ENCODE results near the gene TRMT112. TPM values are rescaled to one million over a fixed set of nuclear protein-coding genes. Genes with fewer than 3 reads are reported as not detected.
"Not testable (repeated sequence)": the region's sequence is repeated elsewhere in the genome, so short reads cannot be mapped to it uniquely, and the experiment has no call there.

TRMT112 gene
- total and polyA plus RNA-seq, 2 donors = 294 to 353 TPM

- Histone ChIP-seq H3K9me3 (ENCODE audit: control insufficient read depth in 2 of 2, insufficient read depth in 1 of 2, low read length in 1 of 2) (peaks cover 0 to 1% of the 10 kb centered on the region in 2 donors), H3K27me3 (ENCODE audit: control insufficient read depth in 2 of 2, insufficient read depth in 1 of 2, low read length in 1 of 2) (no peaks in the 10 kb centered on the region), H3K36me3 (ENCODE audit: control insufficient read depth in 2 of 2, insufficient read depth in 2 of 2, low read length in 1 of 2) (peaks cover 35 to 36% of the 10 kb centered on the region in 2 donors), H3K27ac (ENCODE audit: low read depth in 1 of 2, low read length in 1 of 2) (no peak overlapping the region), H3K4me3 (ENCODE audit: low read length in 2 of 2) (no peak overlapping the region), H3K4me1 (ENCODE audit: control insufficient read depth in 2 of 2, insufficient read depth in 2 of 2, low read length in 2 of 2) (peaks cover 4 to 19% of the 10 kb centered on the region in 2 donors)
- no peak for DNase-seq (ENCODE audit: low read depth in 6 of 9, low spot score in 9 of 9)
- 96% methylated on average over 10 of the region's 10 CpGs for WGBS
Measured at GRCh38 chr11:64312947-64313346, 4.4 kb downstream of the TRMT112 start.

DNA sequence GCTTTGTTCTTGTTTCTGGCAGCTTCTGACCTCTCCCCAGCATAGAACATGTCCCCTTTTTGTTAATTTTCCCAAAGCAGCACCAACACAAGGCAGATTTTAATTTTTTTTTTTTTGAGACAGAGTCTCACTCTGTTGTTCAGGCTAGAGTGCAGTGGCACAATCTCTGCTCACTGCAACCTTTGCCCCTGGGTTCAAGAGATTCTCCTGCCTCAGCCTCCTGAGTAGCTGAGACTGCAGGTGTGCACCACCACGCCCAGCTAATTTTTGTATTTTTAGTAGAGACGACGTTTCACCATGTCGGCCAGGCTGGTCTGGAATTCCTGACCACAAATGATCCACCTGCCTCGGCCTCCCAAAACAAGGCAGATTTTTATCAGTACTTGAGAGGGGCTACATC is 9.6 kb downstream of the TRMT112 start:
- H3K36me3 ChIP-seq (ENCODE audit: control insufficient read depth in 2 of 2, insufficient read depth in 2 of 2, low read length in 1 of 2) = peaks cover 16 to 18% of the 10 kb centered on the region in 2 donors
- not testable (repeated sequence) for H3K9me3 ChIP-seq (ENCODE audit: control insufficient read depth in 2 of 2, insufficient read depth in 1 of 2, low read length in 1 of 2); H3K4me3 ChIP-seq (ENCODE audit: low read length in 2 of 2); DNase-seq (ENCODE audit: low read depth in 6 of 9, low spot score in 9 of 9); H3K27ac ChIP-seq (ENCODE audit: low read depth in 1 of 2, low read length in 1 of 2)
- H3K27me3 ChIP-seq (ENCODE audit: control insufficient read depth in 2 of 2, insufficient read depth in 1 of 2, low read length in 1 of 2) = peaks cover 2 to 14% of the 10 kb centered on the region in 2 donors
- 97% methylated on average over 5 of the region's 5 CpGs for WGBS
- peaks cover 10 to 25% of the 10 kb centered on the region in 2 donors for H3K4me1 ChIP-seq (ENCODE audit: control insufficient read depth in 2 of 2, insufficient read depth in 2 of 2, low read length in 2 of 2)

- H3K27me3 ChIP-seq (ENCODE audit: control insufficient read depth in 2 of 2, insufficient read depth in 1 of 2, low read length in 1 of 2) = peaks cover 3 to 21% of the 10 kb centered on the region in 2 donors
- DNase-seq (ENCODE audit: low read depth in 6 of 9, low spot score in 9 of 9) = no peak
- WGBS = 91% methylated on average over 15 of the region's 15 CpGs
- no peak overlapping the region for H3K27ac ChIP-seq (ENCODE audit: low read depth in 1 of 2, low read length in 1 of 2)
- peaks cover 14 to 16% of the 10 kb centered on the region in 2 donors for H3K36me3 ChIP-seq (ENCODE audit: control insufficient read depth in 2 of 2, insufficient read depth in 2 of 2, low read length in 1 of 2)
- peaks cover 10 to 21% of the 10 kb centered on the region in 2 donors for H3K4me1 ChIP-seq (ENCODE audit: control insufficient read depth in 2 of 2, insufficient read depth in 2 of 2, low read length in 2 of 2)
- H3K9me3 ChIP-seq (ENCODE audit: control insufficient read depth in 2 of 2, insufficient read depth in 1 of 2, low read length in 1 of 2) = peaks cover 0 to 4% of the 10 kb centered on the region in 2 donors
- H3K4me3 ChIP-seq (ENCODE audit: low read length in 2 of 2) = peak overlapping the region; percentile 69 to 89
Measured at GRCh38 chr11:64306876-64307622, 10.3 kb downstream of the TRMT112 start.

GRCh38 chr11:64306563-64306875 is 10.8 kb downstream of the TRMT112 start:
- Histone ChIP-seq H3K9me3 (ENCODE audit: control insufficient read depth in 2 of 2, insufficient read depth in 1 of 2, low read length in 1 of 2) (peaks cover 0 to 7% of the 10 kb centered on the region in 2 donors), H3K4me1 (ENCODE audit: control insufficient read depth in 2 of 2, insufficient read depth in 2 of 2, low read length in 2 of 2) (peaks cover 10 to 21% of the 10 kb centered on the region in 2 donors), H3K36me3 (ENCODE audit: control insufficient read depth in 2 of 2, insufficient read depth in 2 of 2, low read length in 1 of 2) (peaks cover 14 to 16% of the 10 kb centered on the region in 2 donors), H3K27ac (ENCODE audit: low read depth in 1 of 2, low read length in 1 of 2) (peak overlapping the region in 1 of 2 donors; percentile 70), H3K27me3 (ENCODE audit: control insufficient read depth in 2 of 2, insufficient read depth in 1 of 2, low read length in 1 of 2) (peaks cover 8 to 27% of the 10 kb centered on the region in 2 donors), H3K4me3 (ENCODE audit: low read length in 2 of 2) (peak overlapping the region; percentile 69 to 89)
- no peak for DNase-seq (ENCODE audit: low read depth in 6 of 9, low spot score in 9 of 9)
- 42% methylated on average over 9 of the region's 9 CpGs for WGBS

DNA sequence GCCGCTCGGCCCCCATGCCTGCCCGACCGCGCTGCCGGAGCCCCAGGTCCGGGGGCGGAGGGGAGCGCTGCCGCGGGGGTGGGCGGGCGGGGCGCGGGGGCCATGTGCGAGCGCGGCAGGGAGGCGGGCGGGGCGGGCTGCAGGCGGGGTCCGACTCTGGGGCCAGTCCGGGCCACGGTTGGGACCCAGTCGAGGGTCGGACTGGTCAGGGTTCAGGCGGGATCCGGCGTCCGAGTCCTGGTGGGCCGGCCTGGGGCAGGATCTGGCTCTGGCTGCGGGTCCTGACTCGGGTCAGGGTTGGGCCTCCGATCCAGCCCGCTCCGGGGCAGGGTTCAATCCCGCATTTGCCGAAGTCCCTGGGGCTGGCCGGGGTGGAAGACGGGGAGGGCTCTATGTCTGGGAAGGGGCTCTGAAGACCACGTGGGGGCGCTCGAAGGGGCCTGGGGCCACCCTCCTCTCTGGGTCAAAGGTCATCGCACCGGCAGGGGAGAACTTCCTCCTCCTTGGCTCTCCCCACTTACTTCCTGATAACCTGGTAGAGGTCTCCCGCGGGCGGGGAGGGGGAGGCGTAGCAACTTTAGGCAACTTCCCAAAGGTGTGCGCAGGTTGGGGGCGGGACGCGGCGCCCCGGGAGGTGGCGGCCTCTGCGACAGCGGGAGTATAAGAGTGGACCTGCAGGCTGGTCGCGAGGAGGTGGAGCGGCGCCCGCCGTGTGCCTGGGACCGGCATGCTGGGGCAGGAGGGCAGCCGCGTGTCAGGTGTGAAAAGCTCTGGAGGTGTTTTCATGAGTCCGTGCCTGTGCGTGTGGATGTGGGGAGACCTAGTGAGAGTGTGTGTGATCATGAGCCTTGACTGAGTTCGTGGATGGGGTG is 11.4 kb downstream of the TRMT112 start:
- peak in 5 of 9 donors; percentile 64 to 84 (median 71) for DNase-seq (ENCODE audit: low read depth in 6 of 9, low spot score in 9 of 9)
- H3K4me3 ChIP-seq (ENCODE audit: low read length in 2 of 2) = peak overlapping the region; percentile 69 to 89
- H3K9me3 ChIP-seq (ENCODE audit: control insufficient read depth in 2 of 2, insufficient read depth in 1 of 2, low read length in 1 of 2) = peaks cover 0 to 11% of the 10 kb centered on the region in 2 donors
- H3K27ac ChIP-seq (ENCODE audit: low read depth in 1 of 2, low read length in 1 of 2) = peak overlapping the region; percentile 84 to 86
- peaks cover 12 to 21% of the 10 kb centered on the region in 2 donors for H3K4me1 ChIP-seq (ENCODE audit: control insufficient read depth in 2 of 2, insufficient read depth in 2 of 2, low read length in 2 of 2)
- peaks cover 14 to 32% of the 10 kb centered on the region in 2 donors for H3K27me3 ChIP-seq (ENCODE audit: control insufficient read depth in 2 of 2, insufficient read depth in 1 of 2, low read length in 1 of 2)
- H3K36me3 ChIP-seq (ENCODE audit: control insufficient read depth in 2 of 2, insufficient read depth in 2 of 2, low read length in 1 of 2) = peaks cover 10 to 16% of the 10 kb centered on the region in 2 donors
- WGBS = 1% methylated on average over 71 of the region's 71 CpGs

GRCh38 chr11:64305075-64305690 is 12.2 kb downstream of the TRMT112 start, which contains the start of gene ESRRA:
TSS of gene ESRRA (plus strand) at chr11:64305524. CDS start at chr11:64307180, 1,656 bp downstream.
- peaks cover 0 to 19% of the 10 kb centered on the region in 2 donors for H3K9me3 ChIP-seq (ENCODE audit: control insufficient read depth in 2 of 2, insufficient read depth in 1 of 2, low read length in 1 of 2)
- H3K27me3 ChIP-seq (ENCODE audit: control insufficient read depth in 2 of 2, insufficient read depth in 1 of 2, low read length in 1 of 2) = peaks cover 21 to 40% of the 10 kb centered on the region in 2 donors
- peak within 1 kb of the TSS; percentile 69 to 89 for H3K4me3 ChIP-seq (ENCODE audit: low read length in 2 of 2)
- H3K4me1 ChIP-seq (ENCODE audit: control insufficient read depth in 2 of 2, insufficient read depth in 2 of 2, low read length in 2 of 2) = peaks cover 15 to 29% of the 10 kb centered on the region in 2 donors
- peak; percentile 92 to 99 (median 98) for DNase-seq (ENCODE audit: low read depth in 6 of 9, low spot score in 9 of 9)
- WGBS = 1% methylated on average over 81 of the region's 81 CpGs
- H3K27ac ChIP-seq (ENCODE audit: low read depth in 1 of 2, low read length in 1 of 2) = peak within 1 kb of the TSS; percentile 90 to 91
- H3K36me3 ChIP-seq (ENCODE audit: control insufficient read depth in 2 of 2, insufficient read depth in 2 of 2, low read length in 1 of 2) = peaks cover 10 to 16% of the 10 kb centered on the region in 2 donors

- Histone ChIP-seq H3K4me1 (ENCODE audit: control insufficient read depth in 2 of 2, insufficient read depth in 2 of 2, low read length in 2 of 2) (peaks cover 15 to 36% of the 10 kb centered on the region in 2 donors), H3K4me3 (ENCODE audit: low read length in 2 of 2) (peak overlapping the region; percentile 50 to 89), H3K27ac (ENCODE audit: low read depth in 1 of 2, low read length in 1 of 2) (peak overlapping the region; percentile 90 to 91)
Measured at GRCh38 chr11:64304316-64305072, 12.9 kb downstream of the TRMT112 start.

DNA sequence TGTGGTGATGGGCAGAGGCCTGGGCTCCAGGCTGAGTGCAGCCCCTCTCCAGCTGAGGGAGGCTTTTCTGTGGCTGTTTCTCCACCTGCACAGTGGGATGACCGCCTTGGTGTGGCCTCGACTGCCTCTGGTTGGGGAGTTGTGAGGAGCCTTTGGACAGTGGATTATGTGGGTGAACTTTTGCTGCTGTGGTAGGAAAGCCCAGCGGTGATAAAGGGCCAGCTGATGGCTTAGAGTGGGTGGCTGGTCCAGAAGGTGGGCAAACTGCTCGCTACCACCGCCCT is 13.4 kb downstream of the TRMT112 start:
- H3K27ac ChIP-seq (ENCODE audit: low read depth in 1 of 2, low read length in 1 of 2) = no peak overlapping the region
- peaks cover 32 to 52% of the 10 kb centered on the region in 2 donors for H3K27me3 ChIP-seq (ENCODE audit: control insufficient read depth in 2 of 2, insufficient read depth in 1 of 2, low read length in 1 of 2)
- H3K4me1 ChIP-seq (ENCODE audit: control insufficient read depth in 2 of 2, insufficient read depth in 2 of 2, low read length in 2 of 2) = peaks cover 15 to 36% of the 10 kb centered on the region in 2 donors
- H3K36me3 ChIP-seq (ENCODE audit: control insufficient read depth in 2 of 2, insufficient read depth in 2 of 2, low read length in 1 of 2) = peaks cover 10 to 11% of the 10 kb centered on the region in 2 donors
- peaks cover 0 to 25% of the 10 kb centered on the region in 2 donors for H3K9me3 ChIP-seq (ENCODE audit: control insufficient read depth in 2 of 2, insufficient read depth in 1 of 2, low read length in 1 of 2)
- H3K4me3 ChIP-seq (ENCODE audit: low read length in 2 of 2) = peak overlapping the region; percentile 50 to 89
- no peak for DNase-seq (ENCODE audit: low read depth in 6 of 9, low spot score in 9 of 9)
- 50% methylated on average over 5 of the region's 5 CpGs for WGBS

More at GRCh38 chr11:64304316-64305072, 12.9 kb downstream of the TRMT112 start:
- peak; percentile 73 to 95 (median 87) for DNase-seq (ENCODE audit: low read depth in 6 of 9, low spot score in 9 of 9)
- WGBS = under 1% methylated on average over 46 of the region's 46 CpGs
- Histone ChIP-seq H3K36me3 (ENCODE audit: control insufficient read depth in 2 of 2, insufficient read depth in 2 of 2, low read length in 1 of 2) (peaks cover 10 to 13% of the 10 kb centered on the region in 2 donors), H3K27me3 (ENCODE audit: control insufficient read depth in 2 of 2, insufficient read depth in 1 of 2, low read length in 1 of 2) (peaks cover 26 to 47% of the 10 kb centered on the region in 2 donors), H3K9me3 (ENCODE audit: control insufficient read depth in 2 of 2, insufficient read depth in 1 of 2, low read length in 1 of 2) (peaks cover 0 to 25% of the 10 kb centered on the region in 2 donors)
